Measurements from ENCODE around the gene ELK4. TPM values are rescaled to one million over a fixed set of nuclear protein-coding genes. Genes with fewer than 3 reads are reported as not detected.
"Not testable (repeated sequence)": the region's sequence is repeated elsewhere in the genome, so short reads cannot be mapped to it uniquely, and the experiment has no call there.

The ELK4 gene
- total RNA-seq, 1 experiment from 2014 or later = 7.6 TPM

DNA sequence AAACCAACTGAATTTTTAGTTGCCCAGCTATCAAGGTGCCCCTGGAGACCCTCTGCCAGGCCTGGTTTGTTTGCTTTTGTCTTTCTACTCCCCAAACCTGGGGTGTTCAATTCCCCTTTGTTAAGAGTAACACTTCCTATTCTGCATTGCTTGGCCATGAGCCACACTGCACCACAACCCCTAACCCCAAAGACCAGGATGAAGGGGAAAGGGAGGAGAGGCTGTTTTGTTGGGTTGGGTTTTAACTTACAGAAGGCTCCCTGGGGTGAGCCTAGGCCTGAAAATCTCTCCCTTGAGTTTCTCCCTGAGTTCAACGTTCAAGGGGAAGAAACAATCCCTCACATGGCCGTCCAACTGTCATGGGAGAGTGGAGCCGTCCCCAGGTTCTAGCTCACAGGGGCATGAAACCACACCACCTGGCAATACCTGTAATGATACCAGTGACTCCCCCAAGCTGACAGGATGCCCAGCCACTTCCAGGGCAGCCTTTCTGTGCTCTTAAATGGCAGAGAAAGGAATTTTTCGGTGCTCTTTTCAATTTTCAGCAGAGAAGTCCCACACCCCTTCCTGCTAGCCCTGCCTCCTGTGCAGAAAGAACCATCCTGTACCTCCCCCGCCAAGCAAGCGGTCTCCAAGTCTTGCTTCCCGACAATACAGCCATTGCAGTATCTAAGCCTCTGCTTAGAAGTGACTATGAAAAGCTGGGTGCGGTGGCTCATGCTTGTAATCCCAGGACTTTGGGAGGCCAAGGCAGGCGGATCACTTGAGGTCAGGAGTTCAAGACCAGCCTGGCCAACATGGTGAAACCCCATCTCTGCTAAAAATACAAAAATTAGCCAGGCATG lies 33.6 kb upstream of the ELK4 start:
- DNase-seq (ENCODE audit: low spot score) = peak; percentile 46

DNA sequence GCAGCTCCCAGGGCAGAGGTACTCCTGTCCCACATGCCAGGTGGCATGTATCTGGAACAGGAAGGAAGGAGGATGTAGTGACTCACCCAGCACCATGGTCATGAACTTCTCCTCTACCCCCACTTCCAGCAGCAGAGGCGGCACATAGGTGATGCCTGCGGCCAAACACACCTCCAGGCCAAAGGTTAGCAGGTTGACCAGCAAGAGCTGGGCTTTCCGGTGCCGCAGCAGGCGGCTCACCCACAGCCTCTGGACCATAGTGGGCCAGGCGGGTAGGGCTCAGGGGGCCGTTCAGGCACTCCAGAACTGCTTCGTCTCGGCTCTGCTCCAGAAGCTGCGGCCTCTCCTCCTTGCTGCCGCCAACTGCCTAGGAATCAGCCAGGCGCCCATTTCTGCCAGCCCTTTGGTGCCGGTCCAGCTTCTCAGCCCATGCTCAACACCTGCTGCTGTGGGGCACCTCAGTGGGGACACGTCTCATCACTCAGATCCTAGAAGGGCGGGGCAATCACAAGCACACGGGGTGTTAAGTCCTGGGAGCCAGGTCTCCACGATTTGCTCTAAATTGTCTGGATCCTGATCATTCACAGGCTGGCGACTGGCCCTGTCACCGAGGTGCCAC lies 32.7 kb upstream of the ELK4 start:
- DNase-seq (ENCODE audit: low spot score) = peak; percentile 90

DNA sequence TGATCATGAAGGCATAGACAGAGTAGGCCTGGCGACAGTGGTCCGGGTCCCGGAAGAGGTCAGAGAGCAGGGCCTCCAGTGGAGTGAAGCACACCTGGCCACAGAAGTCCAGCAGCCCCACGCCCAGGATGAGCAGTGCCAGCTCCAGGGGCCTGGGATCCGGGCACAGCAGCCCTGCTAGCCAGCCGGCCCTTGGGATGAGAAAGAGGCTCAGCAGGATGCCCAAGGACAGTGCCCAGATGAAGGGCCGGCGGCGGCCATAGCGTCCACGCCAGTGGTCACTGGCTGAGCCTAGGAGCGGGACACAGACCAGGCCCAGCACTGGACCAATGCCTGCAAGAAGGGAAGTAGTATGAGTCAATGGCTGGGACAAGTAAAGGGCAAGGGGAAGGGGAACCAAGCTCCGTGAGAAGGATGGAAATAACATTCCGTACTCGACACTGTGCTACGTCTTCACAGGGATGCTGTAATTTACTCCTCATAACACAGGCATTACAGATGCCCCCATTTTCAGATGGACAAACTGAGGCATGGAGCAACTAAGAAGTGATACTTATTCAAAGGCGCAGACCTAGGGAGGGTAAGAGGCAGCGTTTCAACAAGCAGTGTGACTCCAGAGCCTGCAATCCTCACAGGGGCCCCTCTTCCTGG lies 31.6 kb upstream of the ELK4 start:
- DNase-seq (ENCODE audit: low spot score) = no peak

DNA sequence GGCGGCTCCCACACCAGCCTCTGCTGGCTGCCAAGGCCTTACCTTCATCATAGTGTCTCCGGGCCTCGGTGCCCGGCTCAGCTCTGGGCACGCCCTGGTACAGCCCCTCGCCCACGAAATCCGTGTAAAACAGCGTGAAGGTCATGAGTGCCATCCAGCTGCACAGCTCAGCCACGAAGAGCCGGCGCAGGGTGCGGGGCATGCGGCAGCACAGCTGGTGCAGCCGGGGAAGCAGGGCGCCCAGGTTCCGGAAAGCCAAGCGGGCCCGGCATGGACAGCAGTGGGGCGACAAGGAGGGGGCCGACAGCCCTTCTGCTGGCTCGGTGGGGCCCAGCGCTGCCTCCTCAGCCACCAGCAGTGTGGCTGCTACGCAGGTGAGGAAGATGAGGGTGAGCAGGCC lies 31.0 kb upstream of the ELK4 start:
- DNase-seq (ENCODE audit: low spot score) = no peak

DNA sequence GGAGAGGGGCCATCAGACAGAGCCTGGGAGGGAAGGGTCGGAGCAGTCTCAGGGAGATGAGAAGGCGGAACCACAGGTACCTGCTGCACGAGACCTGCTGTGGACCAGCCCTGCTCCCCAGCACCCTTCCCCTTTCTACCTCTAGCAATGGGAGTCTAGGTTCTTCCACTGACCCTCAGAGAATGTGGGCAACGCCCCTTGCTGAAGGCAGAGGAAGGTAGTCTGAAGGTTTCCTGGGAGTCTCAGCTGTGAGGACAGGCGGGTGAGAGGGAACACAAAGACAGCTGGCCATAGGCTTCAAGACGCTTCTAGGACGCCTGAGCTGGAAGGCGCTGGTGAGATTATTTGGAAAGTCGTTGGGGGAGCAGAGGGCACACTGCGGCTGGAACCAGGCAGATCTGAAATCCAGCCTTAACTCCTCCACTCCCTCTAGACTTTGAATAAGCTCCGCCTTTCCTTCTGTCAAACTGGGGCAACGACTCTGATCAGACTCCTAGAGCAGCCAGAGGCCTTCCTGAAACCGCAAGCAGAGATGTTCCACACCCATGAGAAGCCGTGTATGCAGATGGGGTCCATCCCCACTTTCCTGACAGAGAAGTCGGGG lies 30.4 kb upstream of the ELK4 start:
- DNase-seq (ENCODE audit: low spot score) = no peak

DNA sequence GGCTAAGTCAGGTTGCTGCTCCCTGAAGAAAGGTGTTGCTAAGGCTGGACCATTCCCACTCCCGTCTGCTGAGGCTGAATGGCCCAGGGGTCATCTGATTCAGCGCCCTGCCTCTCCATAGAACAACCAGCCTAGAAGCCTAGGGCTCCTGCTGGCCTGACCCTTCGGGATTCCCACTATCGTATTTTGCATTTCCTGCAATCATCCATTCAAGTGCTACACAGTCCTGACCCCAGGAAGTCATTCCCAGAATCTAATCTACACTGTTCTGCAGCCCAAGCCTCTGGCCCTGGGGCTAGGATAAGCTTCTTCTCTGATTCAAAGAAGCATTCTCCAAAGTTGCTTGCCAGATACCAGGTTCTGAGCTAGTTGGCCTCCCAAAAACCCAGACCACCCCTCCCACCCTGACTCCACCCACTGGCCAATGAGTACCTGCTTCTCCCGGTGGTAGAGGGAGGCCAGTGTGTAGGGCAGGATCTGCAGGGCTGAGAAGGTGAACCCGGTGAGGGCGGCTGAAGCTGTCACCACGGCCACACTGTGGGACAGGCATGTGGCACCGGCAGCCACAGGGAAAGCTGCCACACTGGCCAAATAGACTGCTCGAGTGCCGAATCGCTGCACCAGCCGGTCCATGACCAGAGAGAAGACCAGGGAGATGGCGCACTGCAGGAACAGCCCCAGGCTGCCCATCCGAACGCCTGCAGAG lies 29.8 kb upstream of the ELK4 start:
- DNase-seq (ENCODE audit: low spot score) = no peak

DNA sequence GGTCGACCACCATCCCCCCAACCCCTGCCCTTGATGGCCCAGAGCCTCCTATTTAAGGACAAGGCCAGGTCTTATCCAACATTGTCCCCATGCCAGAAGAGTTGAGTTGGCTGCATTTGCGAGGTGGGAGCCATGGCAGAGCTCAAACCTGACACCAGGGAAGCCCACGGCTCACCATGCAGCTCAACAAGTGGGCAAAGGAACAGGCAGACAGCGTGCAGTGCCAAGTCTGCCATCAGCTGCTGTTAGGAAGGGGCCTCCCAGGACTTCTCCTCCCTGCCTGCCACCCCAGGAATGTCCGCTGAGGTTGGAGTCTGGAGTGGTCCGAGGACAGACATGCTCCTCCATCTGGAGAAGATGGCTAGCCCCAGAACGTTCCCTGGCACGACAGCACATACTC lies 28.6 kb upstream of the ELK4 start:
- DNase-seq (ENCODE audit: low spot score) = no peak

DNA sequence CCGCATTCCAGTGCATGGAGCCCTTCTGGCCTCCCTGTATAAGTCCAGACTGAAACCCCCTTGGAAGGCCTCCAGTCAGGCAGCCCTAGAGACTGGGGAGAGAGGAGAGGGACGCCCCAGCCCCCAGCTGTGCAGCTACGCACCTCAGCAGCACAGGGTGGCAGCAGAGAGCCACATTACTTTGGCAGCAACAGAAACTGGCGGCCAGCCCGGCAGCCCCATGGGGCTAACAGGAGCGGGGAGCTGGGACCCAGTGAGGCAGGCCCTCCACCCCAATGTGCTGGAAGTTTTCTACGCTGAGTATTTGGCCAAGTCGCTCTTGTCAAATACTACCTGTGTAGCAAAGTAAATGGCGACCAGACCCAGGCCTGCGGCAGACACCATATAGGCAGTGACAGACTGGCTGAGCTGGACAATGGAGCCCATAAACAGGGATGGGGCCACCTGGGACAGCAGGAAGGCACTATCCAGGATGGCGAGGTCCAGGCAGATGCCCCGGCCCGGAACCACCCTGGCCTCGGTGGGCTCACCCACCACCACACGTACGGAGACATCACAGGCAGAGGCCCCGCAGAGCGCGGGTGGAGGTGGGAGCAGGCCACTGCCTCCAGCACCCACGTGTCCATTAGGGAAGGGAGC lies 27.3 kb upstream of the ELK4 start:
- peak; percentile 86 for DNase-seq (ENCODE audit: low spot score)

DNA sequence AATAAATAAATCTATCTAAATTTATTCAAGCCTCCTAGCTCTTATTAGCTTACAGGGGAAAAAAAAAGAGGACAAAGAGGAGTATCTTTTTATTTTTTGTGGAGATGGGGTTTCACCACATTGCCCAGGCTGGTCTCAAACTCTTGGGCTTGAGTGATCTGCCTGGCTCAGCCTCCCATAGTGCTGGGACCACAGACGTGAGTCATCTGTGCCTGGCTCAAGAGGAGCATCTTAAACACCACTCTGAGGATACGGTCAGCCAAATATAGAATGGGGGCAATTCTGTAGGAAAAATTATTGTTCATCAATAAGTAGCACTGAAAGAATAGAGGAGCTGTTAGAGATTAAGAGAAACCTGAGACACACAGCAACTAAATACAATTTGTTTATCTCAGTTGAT lies 24.4 kb upstream of the ELK4 start:
- DNase-seq (ENCODE audit: low spot score) = no peak

DNA sequence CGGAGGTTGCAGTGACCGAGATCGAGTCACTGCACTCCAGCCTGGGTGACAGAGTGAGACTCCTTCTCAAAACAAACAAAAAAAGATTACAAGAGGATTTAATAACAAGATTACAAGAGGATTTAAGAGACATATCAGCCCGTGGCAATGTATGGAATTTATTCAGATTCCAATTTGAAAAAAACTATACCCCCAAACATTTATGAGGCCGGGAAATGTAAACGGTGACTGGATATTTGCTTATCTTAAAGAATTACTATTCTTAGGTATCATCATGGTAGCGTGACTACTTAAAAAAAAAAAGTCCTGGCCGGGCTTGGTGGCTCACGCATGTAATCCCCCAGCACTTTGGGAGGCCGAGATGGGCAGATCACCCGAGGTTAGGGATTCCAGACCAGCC lies 21.2 kb upstream of the ELK4 start:
- DNase-seq (ENCODE audit: low spot score) = no peak

DNA sequence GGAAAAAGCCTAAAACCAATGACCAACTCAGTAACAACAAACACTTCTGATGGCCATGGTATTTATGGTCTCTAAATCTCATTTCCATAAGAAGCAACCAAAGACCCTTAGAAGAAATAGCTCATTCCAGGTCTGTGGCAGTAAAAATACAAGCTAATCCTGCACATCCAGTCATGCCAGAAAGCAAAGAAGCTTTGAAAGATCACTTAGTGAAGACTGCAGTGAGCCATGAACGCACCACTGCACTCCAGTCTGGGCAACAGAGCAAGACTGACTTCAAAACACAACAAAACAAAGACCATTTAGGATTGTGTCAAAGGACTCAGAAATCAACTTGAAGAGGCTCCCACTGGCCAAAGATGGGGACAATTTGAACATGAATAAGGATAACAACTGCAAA lies 18.4 kb upstream of the ELK4 start:
- no peak for DNase-seq (ENCODE audit: low spot score)

DNA sequence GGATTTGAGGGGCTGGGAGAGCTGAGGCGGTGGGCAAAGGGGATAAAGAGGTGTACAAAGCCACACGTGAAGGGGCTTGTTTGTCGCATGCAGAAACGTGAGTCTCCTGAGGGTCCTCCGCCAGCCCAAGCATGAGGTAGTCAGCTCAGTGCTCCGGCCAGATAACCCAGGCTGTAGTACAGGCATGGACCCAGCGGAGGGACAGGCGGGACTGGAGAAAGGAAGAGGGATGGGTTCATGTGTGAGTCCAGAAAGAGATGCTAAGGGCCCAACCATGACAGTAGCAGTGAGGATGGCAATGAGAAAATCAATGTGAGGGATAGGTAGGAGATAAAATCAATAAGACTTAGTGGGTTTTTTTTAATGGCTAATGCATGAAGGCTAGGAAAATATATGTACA lies 13.7 kb upstream of the ELK4 start:
- DNase-seq (ENCODE audit: low spot score) = no peak

DNA sequence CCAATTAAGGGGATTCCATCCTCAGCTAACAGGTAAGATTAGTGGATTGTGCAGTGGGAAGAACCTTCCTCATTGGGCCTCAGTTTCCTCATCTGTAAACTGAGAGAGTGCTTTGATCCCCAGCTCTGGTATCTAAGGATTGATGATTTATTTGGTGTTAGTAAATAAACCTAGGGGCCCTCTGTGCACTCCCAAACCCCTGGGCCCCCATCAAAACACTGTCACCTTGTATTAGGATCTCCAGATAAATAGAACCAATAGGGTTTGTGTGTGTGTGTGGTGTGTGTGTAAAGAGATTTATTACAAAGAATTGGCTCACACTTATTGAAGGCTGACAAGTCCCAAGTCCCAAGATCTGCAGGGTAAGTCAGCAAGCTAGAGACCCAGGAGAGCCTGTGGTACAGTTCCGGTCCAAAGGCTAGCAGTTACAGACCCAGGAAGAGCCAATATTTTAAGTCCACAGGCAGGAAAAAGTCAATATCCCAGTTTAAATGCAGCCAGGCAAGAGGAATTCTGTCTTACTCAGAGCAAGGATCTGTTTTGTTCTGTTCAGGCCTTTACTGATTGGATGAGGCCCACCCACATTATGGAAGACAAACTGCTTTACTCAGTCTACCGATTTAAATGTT lies 11.0 kb upstream of the ELK4 start:
- DNase-seq (ENCODE audit: low spot score) = no peak

DNA sequence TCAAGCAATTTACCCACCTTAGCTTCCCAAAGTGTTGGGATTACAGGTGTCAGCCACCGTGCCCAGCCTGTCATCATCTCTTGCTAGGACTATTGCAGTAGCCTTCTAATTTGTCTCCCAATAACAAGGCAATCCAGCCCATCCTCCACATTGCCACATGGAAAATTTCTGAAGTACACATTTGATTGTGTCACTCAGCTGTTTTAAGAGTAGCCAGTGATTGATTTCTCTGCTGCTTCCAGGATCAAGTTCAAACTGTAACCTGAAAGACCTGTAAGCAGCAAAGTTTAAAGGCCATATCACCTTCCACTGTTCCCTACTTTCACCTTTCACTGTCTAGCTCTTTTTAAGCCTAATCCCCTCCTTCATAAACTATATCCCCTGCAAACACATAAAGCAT lies 7.8 kb upstream of the ELK4 start:
- no peak for DNase-seq (ENCODE audit: low spot score)

DNA sequence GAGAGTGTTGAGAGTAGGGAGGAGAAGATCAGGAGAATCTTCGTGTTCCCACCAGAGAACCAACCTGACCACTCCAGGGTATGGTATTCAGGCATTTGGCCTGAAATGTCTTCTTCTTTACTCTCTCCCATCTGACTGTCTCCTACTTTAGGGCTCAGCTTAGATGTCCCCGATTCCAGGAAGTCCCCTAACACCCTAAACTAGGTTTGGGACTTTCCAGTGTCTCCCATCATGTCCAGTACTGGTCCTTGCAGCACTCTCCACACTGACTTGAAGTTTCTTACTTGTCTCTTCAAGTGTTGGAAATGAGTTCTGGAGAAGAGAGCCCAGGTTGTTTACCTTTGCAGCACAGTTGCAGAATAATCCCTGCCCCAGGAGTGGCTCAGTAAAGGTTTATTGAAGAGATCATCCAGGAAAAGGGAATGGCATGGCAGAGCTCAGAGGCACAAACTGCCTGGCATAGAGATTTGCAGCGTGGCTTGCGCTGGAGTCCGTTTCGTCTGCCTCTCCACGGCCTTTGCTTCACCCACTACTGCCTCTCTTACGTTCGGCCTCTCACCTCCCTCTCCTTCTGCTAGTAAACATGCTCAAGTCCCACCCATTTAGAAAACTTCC lies 6.2 kb upstream of the ELK4 start:
- no peak for DNase-seq (ENCODE audit: low spot score)

DNA sequence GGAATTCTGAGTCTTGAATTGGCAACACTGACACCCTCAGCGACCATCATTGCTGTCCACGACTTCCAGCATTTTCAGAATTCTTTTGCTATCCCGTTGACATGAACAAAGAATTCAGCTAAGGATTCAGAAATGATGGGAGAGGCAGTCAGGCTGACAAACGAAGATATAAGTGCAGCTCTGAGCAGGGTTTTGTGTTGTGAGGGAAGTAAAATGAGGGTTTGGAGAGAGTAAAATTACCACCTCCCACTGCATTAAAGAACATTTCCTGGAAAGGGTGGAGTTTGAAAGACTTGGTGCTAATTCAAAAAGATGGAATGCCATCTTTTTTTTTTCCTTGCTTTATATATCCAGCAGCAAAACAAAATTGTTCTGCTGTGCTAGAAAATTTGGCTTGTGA lies 4.9 kb upstream of the ELK4 start:
- no peak for DNase-seq (ENCODE audit: low spot score)

DNA sequence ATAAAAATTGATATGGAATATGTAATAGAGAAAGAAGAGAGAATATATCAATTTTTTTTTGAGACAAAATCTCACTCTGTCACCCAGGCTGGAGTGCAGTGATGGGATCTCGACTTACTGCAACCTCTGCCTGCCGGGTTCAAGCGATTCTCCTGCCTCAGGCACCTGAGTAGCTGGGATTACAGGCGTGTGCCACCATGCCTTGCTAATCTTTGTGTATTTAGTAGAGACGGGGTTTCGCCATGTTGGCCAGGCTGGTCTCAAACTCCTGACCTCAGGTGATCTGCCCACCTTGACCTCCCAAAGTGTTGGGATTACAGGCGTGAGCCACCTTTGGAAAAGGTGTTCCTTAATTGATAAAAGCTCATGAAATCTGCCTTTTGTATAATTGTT lies 4.3 kb upstream of the ELK4 start:
- DNase-seq (ENCODE audit: low spot score) = not testable (repeated sequence)

DNA sequence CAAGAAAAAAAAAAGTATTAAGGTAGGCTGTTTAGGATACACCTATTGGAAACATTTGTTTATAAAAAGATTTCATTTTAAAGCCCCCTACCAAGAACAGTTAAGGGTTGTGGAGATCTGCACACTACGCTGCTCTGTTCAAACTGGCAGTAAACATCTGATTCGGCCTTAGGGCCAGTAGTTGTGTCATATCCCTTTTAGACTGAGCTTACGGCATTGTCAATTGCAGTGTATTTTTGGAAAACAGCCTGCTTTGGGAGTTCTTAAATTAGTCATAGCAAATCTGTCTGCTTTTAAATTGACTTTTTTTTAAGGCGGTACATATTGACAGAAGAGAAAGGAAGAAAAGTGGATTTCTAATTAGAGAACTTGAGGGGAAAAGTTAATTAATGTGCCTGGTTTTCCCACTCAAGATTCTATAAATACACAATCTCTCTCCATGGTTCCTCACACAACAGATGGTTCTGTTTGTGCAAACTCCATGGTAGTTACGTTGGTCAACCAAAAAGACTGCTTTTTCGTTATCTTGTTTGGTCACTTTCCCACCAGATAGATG lies 1.7 kb upstream of the ELK4 start:
- no peak for DNase-seq (ENCODE audit: low spot score)

DNA sequence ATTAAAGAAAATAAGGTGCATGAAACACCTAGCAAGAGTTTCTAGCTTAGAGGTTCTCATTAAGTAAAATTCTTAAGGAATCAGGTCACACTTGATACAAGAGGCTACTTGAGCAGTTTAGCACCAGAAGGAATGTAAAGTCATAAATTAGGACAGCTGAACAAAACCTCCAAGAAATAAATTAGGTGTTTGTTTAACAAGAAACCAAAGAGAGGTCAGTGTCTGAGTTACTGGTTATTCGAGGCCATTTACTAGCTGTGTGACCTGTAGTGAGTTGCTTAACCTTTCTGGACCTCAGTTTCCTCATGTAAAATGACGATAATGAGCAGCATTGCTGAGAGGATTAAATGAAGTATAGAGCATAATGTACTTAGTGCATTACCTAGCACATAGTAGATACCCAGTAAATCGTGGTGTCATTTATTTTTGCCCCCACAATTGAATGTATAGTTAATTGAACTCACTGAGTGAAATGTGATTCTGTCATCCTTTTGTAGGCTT lies 908 bp upstream of the ELK4 start:
- DNase-seq (ENCODE audit: low spot score) = peak; percentile 31
